ENCODE results near the gene TM4SF1. TPM values are rescaled to one million over a fixed set of nuclear protein-coding genes. Genes with fewer than 3 reads are reported as not detected.

TM4SF1 gene
- total RNA-seq, 1 donor from 2014 or later: 60.3 TPM

DNA sequence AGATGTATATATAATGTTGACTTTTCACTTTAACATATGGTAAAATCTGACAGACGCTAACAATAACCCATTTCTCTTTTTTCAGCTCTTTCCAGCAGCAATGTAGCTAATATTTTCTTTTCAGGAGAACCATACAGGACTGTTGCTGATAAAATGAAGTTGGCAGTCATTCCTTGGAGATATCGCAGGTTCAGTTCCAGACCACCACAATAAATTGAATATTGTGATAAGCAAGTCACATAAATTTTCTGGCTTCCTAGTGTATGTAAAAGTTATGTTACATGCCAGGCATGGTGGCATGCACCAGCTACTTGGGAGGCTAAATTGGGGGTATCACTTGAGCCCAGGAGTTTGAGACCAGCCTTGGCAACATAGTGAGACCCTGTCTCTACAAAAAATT, 31.9 kb upstream of the TM4SF1 start:
- no peaks in the 10 kb centered on the region for H3K36me3 Mint-ChIP-seq (ENCODE audit: low read depth)
- H3K9me3 Mint-ChIP-seq (ENCODE audit: low read depth): no peaks in the 10 kb centered on the region
- H3K4me3 Mint-ChIP-seq (ENCODE audit: unreplicated experiment): no peak overlapping the region
- TF ChIP-seq, protein P1, sequence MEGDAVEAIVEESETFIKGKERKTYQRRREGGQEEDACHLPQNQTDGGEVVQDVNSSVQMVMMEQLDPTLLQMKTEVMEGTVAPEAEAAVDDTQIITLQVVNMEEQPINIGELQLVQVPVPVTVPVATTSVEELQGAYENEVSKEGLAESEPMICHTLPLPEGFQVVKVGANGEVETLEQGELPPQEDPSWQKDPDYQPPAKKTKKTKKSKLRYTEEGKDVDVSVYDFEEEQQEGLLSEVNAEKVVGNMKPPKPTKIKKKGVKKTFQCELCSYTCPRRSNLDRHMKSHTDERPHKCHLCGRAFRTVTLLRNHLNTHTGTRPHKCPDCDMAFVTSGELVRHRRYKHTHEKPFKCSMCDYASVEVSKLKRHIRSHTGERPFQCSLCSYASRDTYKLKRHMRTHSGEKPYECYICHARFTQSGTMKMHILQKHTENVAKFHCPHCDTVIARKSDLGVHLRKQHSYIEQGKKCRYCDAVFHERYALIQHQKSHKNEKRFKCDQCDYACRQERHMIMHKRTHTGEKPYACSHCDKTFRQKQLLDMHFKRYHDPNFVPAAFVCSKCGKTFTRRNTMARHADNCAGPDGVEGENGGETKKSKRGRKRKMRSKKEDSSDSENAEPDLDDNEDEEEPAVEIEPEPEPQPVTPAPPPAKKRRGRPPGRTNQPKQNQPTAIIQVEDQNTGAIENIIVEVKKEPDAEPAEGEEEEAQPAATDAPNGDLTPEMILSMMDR (IDR thresholded peaks at IDR 0.05): no peak
- H3K4me1 Mint-ChIP-seq (ENCODE audit: low read depth): peaks cover 12% of the 10 kb centered on the region
- no peak for DNase-seq (ENCODE audit: low spot score)
- H3K27ac Mint-ChIP-seq (ENCODE audit: unreplicated experiment): no peak overlapping the region
- no peaks in the 10 kb centered on the region for H3K27me3 Mint-ChIP-seq (ENCODE audit: low read depth)

DNA sequence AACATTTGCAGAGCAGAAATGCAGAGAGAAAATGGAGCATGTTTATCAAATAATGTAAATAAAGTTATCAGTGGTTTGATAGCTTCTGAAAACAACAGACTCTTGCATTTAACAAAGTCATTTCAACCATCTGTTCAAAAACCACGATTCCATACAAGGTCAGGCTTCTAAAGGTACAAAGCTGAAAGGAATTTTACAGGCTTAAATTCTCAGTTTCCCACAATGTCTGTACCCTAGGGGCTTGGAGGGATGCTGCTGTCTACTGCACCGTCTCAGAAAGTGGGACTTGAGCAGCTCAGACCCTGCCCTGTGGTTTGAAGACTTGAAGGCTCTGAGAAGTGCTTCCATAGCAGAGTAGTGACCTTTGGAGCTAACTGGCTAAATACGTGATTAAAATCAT, 30.4 kb upstream of the TM4SF1 start:
- no peaks in the 10 kb centered on the region for H3K27me3 Mint-ChIP-seq (ENCODE audit: low read depth)
- no peak for DNase-seq (ENCODE audit: low spot score)
- TF ChIP-seq, protein P1 (IDR thresholded peaks at IDR 0.05): no peak
- H3K27ac Mint-ChIP-seq (ENCODE audit: unreplicated experiment): no peak overlapping the region
- H3K4me3 Mint-ChIP-seq (ENCODE audit: unreplicated experiment): no peak overlapping the region
- H3K9me3 Mint-ChIP-seq (ENCODE audit: low read depth): no peaks in the 10 kb centered on the region
- H3K36me3 Mint-ChIP-seq (ENCODE audit: low read depth): no peaks in the 10 kb centered on the region
- H3K4me1 Mint-ChIP-seq (ENCODE audit: low read depth): peaks cover 10% of the 10 kb centered on the region

GRCh38 chr3:149406244-149406752, 28.8 kb upstream of the TM4SF1 start:
- H3K27me3 Mint-ChIP-seq (ENCODE audit: low read depth): no peaks in the 10 kb centered on the region
- no peaks in the 10 kb centered on the region for H3K36me3 Mint-ChIP-seq (ENCODE audit: low read depth)
- DNase-seq (ENCODE audit: low spot score): no peak
- TF ChIP-seq, protein P1 (IDR thresholded peaks at IDR 0.05): no peak
- H3K4me3 Mint-ChIP-seq (ENCODE audit: unreplicated experiment): no peak overlapping the region
- no peak overlapping the region for H3K27ac Mint-ChIP-seq (ENCODE audit: unreplicated experiment)
- peaks cover 24% of the 10 kb centered on the region for H3K4me1 Mint-ChIP-seq (ENCODE audit: low read depth)
- H3K9me3 Mint-ChIP-seq (ENCODE audit: low read depth): peaks cover 6% of the 10 kb centered on the region

DNA sequence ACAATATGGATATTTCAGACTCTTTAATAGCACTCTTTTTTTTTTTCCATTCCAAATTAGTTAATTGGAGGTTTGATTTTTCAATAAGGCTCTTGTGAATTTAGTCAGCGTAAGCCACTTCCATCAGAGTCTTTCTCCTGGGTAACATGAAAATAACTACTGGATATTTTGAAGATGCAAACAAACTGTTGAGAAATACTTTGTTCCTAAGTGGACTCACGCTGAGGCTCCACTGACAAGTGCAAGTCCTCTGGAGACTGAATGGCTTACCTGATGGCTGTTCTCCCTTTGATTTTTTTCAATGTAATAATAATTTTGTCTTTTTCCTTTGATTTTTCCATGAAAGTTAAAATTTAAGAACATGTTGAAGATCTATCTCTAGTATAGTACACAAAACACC, 26.0 kb upstream of the TM4SF1 start:
- H3K4me1 Mint-ChIP-seq (ENCODE audit: low read depth): peaks cover 33% of the 10 kb centered on the region
- DNase-seq (ENCODE audit: low spot score): no peak
- no peak overlapping the region for H3K4me3 Mint-ChIP-seq (ENCODE audit: unreplicated experiment)
- TF ChIP-seq, protein P1 (IDR thresholded peaks at IDR 0.05): no peak
- no peak overlapping the region for H3K27ac Mint-ChIP-seq (ENCODE audit: unreplicated experiment)
- no peaks in the 10 kb centered on the region for H3K36me3 Mint-ChIP-seq (ENCODE audit: low read depth)
- peaks cover 8% of the 10 kb centered on the region for H3K9me3 Mint-ChIP-seq (ENCODE audit: low read depth)
- no peaks in the 10 kb centered on the region for H3K27me3 Mint-ChIP-seq (ENCODE audit: low read depth)

GRCh38 chr3:149402481-149402880, 25.0 kb upstream of the TM4SF1 start:
- no peaks in the 10 kb centered on the region for H3K36me3 Mint-ChIP-seq (ENCODE audit: low read depth)
- H3K4me3 Mint-ChIP-seq (ENCODE audit: unreplicated experiment): no peak overlapping the region
- DNase-seq (ENCODE audit: low spot score): no peak
- H3K9me3 Mint-ChIP-seq (ENCODE audit: low read depth): peaks cover 8% of the 10 kb centered on the region
- peaks cover 25% of the 10 kb centered on the region for H3K4me1 Mint-ChIP-seq (ENCODE audit: low read depth)
- TF ChIP-seq, protein P1 (IDR thresholded peaks at IDR 0.05): no peak
- H3K27me3 Mint-ChIP-seq (ENCODE audit: low read depth): no peaks in the 10 kb centered on the region
- no peak overlapping the region for H3K27ac Mint-ChIP-seq (ENCODE audit: unreplicated experiment)

Data from chondrocyte (in vitro differentiated cells).